Stimulated activated CD8-positive, alpha-beta memory T cell treated with anti-CD3 and anti-CD28 coated beads, Interleukin-4, amount 100 ng/mL, for 1 hour (primary cell): ENCODE results near the gene NPSR1.
"Not testable (repeated sequence)": the region's sequence is repeated elsewhere in the genome, so short reads cannot be mapped to it uniquely, and the experiment has no call there.

Experiments
- DNase-seq, 2 donors: peaks; one replicate each; pipeline ENCODE4 v3.0.0-alpha.2; 2020; ENCODE audit warnings: low read depth in 2 of 2, low spot score in 1 of 2

Gene NPSR1

DNA sequence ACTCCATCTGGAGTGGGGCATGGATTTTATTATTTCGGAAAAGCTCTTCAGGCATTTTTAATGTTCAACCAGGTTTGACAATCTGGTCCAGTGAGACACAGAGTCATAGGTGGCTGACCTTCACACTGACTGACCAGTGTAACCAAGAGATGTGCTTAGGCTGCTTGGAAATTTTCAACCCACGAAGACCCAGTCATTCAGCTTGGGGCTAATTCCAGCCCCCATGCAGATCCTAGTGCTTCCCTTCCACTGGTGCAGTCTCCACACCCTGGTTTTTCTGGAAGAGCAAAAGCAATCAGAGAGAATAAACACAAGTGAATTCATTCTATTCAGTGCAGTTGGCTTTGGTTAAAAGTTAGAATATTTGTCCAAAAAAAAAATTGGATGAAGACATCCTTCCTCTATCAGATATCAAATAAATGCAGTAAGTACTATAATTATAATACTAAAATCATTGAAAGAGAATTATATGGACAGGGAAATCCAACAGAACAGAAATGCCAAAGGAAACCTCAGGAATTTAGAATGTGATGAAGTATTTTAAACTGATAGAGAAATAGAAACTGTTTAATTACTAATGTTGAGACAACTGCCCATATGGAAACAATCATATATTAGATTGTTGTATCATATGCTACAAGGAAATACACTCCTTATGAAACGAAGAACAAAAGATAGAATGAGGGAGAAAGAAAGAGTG is 178.0 kb downstream of the NPSR1 start:
- no peak for DNase-seq

DNA sequence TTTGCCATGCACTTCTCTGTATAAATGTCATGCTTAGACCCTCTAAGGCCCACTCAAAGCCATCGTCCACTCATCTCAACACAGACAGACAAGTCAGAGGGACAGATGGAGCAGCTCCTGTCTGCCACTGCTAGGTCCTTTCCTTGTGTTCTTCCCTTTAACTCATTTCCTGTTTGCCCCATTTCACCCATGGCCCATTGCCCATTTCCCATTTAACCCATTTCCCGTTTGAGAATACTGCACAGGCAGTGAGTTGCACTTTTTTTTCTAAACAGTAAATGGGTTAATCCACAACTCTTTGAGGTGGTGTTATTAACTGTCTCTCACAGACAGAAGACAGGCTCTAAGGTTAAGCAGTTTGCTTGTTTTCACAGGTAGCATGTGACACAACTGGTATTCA is 179.3 kb downstream of the NPSR1 start:
- DNase-seq: no peak

DNA sequence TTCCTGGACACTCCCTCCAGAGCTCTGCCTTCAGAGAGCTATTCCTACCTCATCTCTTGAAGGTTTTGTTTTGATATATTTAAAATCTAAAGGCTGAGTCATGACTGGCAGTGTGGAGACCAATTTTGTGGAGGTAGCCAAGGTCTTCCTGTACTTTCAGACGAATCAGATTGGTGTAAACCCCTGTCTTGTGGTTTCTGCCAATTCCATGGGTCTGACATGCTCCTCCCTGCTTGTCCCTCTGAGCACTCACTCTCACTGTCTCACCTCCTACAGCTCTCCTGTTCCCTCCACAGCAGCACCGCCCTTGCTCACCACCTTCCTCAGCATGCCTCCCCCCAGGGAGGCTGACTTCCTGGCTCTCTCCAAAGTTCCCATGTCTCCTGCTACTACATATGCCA is 179.8 kb downstream of the NPSR1 start:
- DNase-seq: no peak

DNA sequence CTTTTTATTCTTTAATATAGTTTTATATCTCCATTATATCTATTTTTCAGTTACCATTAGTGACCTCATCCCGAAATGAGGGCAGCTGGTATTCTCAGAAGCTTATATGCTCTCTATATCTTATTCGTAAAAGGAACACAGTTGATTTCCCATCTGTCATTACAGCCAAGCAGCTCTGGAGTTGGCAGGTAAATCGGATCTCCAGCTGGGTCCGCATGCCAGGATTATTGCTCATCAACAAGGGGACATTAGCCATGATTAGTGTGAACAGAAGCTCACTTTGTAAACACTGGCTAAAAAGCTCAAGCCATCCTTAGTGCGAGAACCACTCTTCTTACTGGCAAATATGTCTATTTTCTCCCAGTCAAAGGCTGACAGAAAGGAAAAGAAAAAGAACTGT is 180.3 kb downstream of the NPSR1 start:
- DNase-seq: no peak

DNA sequence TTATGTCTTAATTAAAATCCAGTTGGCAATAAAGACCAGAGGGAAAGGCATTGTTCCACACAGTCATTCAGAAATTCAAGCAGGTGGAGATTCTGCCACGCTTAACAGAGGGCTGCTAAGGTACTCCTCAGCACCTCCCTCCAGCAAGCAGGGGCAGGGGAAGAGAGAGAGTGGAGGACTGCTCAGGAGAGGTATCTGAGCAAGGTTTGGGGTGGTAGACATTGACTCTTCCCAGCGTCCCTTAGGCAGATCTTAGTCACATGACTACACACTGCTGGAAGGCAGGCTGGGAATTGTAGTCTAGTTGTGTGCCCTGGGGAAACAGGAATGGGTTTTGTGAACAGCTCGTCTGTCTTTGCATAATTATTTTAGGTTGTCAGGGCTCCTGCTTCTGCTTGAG is 181.6 kb downstream of the NPSR1 start:
- no peak for DNase-seq

DNA sequence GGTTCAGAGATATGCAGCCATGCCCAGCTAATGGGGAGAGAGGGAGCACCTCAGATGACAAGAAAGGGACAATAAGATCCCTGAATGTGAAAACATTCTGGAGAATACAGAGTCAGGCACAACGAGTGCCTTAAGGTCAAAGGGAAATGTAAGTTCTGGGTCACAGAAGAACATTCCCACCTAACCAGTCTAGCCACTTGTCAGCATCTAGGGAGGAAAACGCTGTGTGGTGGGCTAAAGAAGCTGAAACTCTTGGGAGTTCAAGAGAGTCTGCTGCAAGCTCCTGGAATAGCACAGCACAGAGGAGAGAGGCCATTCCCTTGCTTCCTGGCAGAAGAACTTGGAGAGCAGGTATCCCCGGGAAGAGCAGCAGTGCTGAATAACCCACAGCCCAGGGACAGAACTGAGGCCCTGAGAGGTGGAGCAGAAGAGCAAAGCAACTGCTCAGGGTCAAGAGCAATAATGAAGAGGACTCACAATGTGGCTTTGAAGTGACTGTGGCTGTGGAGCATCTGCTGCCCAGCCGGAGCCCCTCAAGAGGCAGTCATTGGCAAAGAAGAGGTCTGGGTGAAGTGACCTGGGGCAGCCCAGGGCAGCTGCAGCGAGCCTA is 182.3 kb downstream of the NPSR1 start:
- no peak for DNase-seq

DNA sequence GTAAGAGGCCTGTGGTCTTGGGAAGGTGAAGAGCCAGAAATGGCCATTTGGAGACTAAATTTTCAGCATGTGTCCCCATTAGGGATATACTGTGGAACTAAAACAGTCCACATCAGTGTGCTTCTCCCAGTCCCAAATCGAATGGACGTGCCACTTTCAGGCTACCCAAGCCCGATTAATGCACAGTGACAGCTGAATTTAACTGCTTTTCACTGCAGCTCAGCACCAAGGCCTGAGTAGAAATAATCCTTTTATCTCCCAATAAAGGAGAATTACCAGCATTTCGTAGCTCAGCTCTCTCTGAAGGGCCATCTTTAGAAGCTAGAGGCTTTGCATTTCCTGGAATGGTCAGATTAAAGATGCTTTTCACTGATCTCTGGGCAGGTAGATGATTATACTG is 183.3 kb downstream of the NPSR1 start:
- DNase-seq: no peak

DNA sequence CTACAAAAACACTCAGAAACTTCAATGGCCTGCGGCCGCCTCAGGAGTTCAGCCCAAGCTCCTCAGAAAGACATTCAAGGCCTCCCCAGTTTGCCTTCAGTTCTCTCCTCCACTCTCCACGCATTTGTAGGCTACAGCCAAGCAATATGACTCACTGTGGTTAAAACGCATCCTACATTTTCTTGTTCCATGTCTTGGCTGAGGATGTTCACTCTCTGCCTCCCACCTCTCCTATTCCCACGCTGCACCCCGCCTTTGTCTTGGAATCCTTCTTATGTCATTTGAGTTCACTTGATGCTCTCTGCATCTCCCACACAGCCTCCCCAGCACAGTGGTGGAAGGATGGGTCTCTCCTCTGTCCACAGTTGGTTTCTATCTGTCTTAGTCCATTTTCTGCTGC is 184.8 kb downstream of the NPSR1 start:
- DNase-seq: no peak

DNA sequence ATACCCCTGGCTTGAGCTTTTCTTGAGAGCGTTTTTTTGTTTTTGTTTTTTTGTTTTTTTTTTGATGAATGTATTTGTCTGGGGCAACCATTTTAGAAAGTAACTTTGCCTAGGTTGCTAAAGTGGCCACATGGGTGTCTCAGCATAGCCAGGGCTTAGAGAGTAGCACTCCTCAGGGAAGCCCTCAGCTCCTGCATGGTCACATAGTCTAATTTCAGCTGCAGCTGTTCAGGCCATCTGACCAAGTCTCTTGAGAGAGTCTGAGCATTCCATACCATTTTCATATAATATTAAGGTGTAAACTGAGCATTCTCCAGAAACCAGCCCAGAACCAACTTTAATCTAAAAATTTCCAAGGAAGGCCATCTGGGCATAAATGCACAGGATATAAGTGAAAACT is 186.4 kb downstream of the NPSR1 start:
- DNase-seq: no peak

DNA sequence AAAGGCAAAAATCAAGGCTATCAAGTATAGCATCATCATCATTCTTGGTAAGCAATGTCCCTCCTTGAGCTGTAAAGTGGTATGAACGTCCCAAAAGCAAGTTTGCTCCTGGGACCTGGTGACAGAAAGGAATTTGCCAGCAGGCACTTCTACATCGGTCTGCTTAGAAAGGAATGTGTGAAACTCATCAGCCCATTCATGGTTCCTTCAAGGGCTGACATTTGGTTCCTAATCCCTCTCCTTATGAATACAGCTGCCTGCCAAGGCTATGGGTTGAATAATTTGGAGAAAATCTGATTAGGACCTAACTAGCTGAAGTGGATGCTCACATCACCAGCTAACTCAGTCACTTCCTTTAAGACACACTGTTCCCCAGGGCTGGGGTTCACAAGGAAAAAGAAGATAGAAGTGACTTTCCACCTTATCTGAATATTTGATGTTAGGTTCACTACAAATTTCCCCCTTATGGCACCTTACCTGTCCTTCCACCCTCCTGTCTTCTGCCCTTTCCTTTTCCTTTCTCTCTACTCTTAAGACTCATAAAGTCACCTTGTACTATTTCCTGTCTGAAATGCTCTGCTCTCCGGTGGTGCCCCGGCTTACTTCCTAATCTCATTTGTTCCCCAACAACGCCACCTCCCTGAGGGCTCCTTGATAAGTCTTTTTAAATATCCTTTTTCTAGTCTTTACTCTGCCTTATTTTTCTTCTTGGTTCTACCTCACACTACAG is 187.1 kb downstream of the NPSR1 start:
- DNase-seq: no peak

DNA sequence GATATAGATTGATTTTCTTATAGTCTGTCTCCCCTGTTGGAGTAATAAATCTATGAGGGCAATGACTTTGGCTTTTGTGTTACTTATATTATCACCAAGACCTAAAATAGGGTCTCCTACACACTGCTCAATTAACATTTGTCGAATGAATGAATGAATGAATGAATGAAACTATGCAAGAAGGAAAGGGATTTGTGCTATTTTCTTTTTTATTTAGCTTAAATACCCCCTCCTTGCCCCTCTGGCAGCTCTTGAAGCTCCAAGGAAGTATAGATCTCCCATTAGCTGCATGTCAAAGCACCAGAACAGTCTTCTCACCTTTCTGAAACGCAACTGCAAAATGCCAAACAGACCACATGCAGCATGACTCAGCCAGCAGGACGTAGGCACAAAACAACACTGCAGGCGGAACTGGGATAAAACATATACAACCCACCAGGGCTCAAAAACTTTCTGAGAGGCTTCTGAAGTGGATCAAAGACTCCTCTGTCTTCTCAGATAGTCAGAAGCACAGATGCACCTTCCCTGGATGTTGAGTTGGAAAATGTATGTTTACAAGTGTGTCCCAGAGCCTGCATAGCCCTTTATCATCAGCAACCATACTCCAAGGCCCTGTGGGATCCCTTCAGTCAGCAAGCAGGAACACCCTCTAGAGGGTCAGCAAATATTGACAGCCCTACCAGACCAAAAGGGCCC is 187.8 kb downstream of the NPSR1 start:
- DNase-seq: no peak

DNA sequence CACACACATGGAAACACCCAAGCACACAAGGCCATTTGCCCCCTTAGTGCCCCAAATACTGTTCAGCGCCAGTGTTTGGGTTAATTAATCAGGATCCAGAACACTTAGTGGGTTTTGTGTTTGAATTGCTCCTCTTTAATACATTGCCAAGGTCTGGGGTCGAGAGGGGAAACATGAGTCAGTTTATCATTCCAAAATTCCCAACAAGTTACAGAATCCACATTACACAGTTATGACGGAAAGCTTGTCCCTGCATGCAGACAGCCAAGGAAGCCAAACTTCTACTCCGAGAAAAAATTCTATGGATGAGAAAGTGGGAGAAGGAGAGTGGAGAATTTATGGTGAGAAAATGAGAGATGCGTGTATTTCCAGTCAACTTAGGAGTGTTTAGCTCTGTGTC is 189.0 kb downstream of the NPSR1 start:
- no peak for DNase-seq

DNA sequence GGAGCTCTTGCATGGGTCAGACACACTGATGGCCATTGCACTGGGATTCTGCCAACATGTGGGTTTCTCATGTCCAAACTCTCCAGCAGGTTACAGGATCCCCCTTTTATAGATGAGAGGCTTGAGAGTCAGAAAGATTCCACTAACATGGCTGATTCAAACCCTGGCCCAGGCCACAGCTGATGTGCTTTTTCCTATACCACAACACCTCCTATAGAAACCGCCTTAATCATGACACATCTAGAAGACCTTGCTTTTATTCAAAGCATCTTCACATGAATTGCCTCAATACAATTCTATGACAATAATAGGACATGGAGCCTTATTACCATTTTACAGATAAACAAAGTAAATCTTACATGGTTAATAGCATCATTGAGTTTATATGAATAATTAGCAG is 190.7 kb downstream of the NPSR1 start:
- no peak for DNase-seq

DNA sequence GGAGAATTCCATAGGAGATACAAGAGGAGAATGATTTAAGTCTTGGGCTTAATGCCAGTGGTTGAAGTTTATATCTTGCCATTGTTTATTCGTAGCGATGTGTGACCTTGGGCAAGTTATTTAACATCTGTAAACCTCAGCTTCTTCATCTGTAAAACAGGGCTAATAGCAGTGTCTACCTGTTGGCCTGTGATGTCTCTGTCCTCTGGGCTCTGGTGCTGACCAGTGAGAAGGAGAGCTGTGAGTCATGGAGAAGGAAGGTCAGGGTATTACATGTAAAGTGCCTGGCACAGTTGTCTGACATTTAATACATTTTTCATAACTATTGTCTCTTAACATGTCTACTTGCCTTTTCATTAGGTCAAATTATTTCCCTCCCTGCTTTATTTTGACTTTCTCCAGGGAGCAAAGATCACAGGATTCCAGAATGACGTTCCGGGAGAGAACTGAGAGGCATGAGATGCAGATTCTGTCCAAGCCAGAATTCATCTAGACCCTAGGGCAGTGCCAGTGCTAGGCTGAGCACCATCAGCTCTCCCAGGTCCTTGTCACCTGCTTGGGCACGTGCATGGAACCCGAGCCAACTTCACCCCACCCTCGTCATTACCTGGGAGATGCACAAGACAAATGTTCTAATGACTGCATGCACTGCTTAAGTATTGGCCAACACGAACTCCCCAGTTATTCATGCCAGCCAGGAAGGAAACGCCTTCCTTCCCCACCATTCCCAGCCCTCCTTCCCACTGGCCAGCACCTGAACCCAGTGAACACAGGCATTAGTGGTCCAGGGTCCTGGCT is 191.3 kb downstream of the NPSR1 start:
- DNase-seq: no peak

DNA sequence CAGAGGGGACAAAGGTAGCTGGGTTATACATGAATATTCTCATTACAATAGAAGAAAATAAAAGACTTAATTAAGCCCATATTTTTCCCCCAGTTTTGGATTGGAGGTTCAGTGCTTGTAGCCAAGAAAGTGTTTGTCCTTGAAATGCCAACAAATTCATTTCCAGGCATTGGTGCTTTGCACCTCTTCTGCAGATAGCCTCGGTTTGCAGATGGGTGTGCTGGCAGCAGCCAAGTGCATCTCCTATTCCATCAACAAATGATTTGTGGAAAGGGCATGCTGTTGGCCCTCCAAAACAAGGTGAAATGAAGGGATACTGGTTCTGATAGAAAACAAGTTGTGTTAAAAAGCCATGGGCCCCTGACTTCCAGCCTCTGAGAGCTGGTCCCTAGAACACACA is 192.0 kb downstream of the NPSR1 start:
- no peak for DNase-seq

DNA sequence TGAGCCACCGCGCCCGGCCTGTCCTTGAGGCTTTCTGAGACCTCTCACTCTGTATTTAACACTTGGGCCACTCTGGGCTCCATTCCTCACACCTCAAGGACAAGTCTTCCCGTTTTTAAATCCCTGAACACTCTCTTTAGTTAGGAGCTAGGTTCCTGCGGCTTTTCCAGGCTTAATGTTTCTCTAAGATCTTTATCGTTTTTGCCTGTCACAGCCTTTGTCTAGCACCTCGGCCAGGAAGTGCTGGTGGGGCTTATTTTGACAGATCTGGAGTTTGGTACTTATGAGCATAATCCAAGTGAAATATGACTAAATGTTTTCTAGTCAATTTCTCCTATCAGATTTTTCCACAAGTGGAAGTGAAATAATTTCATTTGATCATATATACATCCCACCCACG is 192.7 kb downstream of the NPSR1 start:
- DNase-seq: no peak

DNA sequence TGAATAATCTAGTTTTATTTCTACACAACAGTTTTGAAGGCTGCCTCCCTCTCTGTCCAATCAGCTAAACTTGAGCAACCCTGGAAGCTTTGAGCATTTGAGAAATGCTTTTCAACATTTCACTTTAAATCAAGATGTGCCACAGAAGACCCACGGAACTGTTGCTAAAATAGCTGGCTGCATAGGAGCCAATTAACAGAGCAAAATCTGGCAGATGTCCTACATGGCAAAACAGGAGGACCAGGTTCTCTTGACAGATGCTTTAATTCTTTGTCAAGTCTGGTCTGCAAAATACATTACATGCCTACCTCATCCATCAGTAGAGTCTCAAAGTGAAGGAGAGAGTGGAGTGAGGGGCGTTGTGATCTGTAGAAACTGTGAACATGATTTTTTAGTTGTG is 193.4 kb downstream of the NPSR1 start:
- no peak for DNase-seq

DNA sequence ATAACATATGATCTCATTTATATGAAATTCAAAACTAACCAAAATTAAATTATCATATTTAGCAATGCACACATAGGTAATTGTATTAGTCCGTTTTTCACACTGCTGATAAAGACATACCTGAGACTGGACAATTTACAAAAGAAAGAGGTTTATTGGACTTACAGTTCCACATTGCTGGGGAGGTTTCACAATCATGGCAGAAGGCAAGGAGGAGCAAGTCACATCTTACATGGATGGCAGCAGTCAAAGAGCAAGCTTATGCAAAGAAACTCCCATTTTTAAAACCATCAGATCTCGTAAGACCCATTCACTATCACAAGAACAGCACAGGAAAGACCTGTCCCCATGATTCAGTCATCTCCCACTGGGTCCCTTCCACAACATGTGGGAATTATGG is 200.4 kb downstream of the NPSR1 start:
- not testable (repeated sequence) for DNase-seq

DNA sequence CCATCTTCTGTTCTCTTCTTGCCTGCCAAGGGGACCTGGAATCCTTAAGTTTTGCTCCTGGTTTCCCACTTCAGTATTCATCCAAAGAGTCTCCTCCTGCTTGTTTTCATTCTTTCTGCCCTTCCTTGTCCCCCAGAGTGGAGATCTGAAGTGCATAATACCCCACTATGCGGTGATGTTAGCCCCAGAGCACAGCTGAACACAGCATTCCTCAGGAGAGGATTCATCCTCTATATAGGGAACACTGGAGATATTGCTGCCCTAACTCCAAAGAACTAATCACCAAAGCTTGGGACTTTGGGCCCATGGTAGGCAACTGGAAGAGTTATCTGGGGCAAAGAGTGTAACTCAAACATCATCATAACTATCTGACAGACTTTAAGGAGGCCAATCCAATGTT is 201.3 kb downstream of the NPSR1 start:
- not testable (repeated sequence) for DNase-seq

DNA sequence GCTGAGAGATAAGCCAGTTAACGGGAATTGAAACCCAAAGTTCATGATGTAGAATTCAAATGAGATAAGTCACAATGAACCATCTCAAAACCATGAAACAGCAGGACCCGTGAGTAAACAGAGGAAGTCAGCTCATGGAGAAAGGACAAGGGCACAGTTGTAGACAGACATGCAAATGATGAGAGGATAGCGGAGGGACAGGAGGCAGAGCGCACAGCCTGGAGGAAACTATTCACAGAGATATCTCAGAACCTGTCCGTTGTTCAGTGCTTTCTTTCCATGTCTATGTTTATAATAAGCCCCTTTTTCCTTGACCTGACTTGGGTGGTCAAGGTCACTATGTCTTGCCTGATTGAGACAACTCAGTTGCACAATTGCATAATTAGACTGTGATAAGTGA is 208.2 kb downstream of the NPSR1 start:
- DNase-seq: not testable (repeated sequence)

DNA sequence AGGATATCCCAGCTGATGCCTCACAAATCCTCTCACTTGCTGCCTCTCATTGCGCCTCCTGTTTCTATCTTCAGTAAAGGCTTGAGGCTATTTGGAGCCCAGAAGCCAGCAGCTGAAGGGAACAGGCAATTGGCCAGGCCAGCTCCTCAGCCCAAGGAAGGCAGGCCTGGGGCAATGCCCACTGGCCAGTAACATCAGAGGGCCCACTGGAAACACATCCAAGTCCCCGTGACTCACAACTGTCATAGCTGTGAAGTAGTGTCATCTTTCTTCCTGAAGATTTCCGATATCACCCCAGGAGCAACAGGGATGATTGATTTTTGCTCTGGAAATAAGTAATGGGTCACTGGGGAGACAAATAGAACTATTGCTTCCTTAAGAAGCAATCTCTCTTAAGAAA is 209.3 kb downstream of the NPSR1 start:
- DNase-seq: not testable (repeated sequence)
